Stimulated activated CD8-positive, alpha-beta memory T cell treated with anti-CD3 and anti-CD28 coated beads, Interleukin-2, amount 100 ng/mL, for 48 hours (primary cell): ENCODE measurements around the gene LSM12.
"Not testable (repeated sequence)": the region's sequence is repeated elsewhere in the genome, so short reads cannot be mapped to it uniquely, and the experiment has no call there.

Experiments used
- DNase-seq, 2 donors: peaks; one replicate each; pipeline ENCODE4 v3.0.0-alpha.2; 2020; ENCODE audit warnings: low read depth in 2 of 2

The LSM12 gene

DNA sequence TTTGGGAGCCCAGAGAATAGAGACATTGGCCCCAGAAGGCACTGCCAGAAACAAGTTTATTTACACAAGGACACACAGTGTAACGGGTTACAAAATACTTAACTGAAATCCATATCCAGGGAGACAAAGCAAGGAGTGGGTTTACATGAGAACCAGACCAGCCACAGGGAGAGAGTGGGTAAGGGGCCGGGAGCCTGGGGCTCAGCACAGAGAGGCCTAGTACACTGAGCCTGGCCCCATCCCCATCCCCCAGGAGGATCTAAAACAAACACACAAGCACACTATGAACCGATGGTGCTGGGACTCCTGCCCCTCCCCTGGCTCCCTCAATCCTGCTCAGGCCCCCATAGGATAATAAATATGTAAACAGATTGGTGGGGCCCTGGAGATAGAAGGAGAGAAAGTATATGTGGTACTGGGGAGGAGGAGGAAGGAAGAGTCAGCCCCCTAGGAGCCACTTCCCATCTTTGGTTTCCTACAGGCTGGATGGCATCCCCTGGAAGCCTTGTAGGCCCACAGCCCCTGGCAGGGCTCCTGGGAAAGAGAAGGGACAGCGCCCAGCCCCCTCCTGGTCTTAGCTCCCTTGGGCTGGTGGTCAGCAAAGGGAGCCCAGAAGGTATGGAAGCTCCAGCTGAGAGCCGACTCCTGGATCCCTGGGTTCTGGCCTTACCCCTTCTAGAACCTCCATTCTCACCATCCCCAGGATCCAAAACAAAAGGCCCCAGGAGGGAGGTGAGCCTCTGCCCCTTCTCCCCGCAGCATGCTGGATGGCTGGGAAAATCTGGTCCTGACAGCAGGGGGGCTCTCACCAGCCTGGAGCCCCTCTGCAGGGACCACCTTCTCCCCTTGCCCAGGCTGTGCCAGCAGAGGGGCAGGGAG lies 10.5 kb upstream of the LSM12 start:
- DNase-seq: no peak

DNA sequence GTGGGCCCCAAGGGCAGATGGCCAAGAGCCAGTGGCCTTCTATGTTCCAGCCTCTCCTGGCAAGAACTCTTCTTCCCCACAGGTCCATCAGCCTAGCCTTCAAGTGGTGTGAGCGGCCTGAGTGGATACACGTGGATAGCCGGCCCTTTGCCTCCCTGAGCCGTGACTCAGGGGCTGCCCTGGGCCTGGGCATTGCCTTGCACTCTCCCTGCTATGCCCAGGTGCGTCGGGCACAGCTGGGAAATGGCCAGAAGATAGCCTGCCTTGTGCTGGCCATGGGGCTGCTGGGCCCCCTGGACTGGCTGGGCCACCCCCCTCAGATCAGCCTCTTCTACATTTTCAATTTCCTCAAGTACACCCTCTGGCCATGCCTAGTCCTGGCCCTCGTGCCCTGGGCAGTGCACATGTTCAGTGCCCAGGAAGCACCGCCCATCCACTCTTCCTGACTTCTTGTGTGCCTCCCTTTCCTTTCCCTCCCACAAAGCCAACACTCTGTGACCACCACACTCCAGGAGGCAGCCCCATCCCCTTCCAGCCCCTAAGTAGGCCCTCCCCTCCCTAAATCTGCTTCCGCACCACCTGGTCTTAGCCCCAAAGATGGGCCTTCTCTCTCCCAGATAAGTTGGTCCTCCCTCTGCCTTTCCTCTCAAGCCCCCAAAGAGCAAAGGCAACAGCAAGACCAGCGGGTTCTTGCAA lies 9.3 kb upstream of the LSM12 start:
- DNase-seq: no peak

DNA sequence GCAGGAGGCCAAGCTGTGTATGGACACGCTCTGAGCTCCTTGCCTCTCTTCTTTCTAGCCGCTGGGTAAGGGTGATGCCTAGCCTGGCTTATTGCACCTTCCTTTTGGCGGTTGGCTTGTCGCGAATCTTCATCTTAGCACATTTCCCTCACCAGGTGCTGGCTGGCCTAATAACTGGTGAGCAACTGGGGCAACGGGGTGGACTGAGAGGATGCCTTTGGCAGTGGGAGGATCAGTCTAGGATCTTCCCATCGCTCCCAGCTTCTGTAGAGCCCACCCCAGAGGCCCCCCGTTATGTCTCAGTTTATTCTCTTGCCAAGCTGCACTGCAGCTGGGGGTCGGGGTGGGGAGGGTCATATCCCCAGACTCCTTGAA lies 8.4 kb upstream of the LSM12 start:
- no peak for DNase-seq

DNA sequence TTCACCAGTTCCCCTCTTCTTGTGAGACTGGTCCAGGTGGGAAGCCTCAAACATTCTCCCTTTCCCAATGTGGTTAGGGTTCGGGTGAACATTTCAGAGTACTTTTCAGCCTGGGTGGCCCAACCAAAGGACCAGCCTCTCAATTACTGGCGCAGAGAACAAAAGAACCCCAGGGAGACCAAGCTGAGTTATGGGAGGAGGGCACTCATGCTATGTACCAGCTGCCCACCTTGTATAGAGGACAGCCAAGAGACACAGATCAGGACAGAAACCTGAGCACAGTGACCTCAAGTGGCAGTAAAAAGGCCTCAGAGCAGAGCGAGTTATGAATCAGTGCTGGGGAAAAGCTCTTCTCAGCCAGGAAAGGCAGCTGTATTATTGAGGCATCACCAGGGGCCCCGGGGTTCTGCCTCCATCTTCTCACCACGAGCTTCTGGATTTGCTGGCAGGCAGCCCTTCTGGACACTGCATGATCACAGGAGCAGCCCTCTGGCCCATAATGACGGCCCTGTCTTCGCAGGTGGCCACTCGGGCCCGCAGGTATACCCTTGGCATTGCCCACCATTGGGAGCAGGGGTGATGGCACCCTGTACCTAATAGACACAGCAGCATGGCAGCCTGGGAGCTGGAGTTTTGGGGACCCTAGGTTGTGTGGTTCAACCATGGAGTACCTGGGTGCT lies 7.9 kb upstream of the LSM12 start:
- no peak for DNase-seq

DNA sequence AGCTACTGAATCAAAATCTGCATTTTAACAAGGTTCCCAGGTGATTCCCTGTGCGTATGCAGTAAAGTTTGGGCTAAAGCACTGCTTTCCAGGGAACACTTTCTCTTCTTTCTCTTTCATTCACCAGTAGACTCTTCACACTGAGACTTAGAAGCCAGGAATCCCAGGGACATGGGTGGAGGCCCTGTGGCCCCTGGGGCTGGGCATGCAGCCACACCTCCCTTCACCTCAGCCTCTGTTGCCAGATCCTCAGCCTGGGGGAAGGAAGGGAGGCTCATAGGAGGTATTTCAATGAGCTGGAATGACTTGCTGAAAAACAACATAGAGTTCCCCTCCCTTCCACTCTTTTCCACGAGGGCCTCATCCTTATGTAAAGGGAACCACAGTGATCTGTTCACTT lies 5.3 kb upstream of the LSM12 start:
- DNase-seq: no peak

DNA sequence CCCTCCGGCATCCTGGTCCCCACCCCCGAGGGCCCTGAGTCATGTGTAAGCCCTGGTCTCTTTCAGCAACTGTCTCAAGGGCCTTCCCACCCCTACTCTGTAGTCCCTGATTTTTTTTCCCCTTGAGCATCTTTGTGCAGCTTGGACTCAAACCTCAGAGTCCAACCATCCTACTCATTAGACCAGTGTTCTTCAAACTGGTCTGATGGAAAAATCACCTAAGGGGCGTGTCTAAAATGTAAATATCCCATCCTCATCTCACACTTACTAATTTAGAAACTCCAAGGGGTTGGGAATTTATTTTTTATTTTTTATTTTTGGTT lies 4.7 kb upstream of the LSM12 start:
- DNase-seq: no peak

DNA sequence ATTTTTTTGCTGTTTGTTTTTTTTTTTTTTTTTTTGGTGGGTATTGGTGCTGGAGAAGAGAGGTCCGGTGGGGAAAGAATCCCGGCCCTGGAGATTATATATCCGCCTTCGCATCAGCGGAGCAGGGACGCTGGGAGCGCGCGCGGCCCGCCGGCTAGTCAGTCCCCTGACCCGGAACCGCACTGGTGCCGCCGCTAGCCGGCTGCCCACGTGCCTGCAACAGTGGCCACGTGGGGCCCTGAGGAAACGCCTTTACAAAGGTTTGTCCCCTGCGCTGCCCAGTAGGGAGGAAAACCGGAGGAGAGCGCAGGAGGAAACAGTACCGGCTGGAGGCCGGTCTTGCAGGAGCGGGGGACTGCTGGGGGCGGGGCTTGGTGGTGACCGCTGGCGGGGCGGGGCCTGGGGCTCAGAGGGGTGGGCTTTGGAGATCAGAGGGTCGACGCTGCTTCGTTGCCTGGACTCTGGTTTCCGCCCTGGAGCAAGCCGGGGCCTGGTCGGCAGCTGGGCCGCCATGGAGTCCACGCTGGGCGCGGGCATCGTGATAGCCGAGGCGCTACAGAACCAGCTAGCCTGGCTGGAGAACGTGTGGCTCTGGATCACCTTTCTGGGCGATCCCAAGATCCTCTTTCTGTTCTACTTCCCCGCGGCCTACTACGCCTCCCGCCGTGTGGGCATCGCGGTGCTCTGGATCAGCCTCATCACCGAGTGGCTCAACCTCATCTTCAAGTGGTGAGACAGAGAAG lies 4.2 kb upstream of the LSM12 start, which contains the start of gene G6PC3:
Gene G6PC3 (plus strand): TSS at position 281 of the 743 bp plus-strand sequence. CDS start 231 bp downstream, at position 512.
- DNase-seq: peak; percentile 84 to 88

DNA sequence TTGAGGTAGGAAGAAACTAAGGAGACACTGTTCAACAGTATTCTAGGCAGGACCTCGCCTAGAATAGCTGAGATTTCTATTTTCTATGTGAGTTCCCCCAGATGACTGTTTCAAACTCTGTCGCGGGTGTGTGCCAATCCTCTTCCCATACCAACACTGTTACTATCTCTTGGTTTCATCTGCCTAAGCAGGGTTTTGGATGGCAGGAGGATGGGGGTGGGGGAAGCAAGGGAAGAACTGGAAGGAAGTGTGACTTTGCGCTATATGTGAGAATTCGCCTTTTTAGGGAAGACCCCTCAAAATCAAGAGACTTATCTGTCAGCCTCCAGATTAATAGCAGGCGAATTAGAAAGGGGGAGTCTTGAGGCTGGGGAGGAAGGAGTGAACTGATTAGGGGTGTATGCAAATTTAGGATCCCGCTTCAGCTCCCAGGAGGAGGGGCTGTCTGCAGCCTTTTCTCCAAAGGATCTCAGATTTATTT lies 3.5 kb upstream of the LSM12 start:
- DNase-seq: no peak

DNA sequence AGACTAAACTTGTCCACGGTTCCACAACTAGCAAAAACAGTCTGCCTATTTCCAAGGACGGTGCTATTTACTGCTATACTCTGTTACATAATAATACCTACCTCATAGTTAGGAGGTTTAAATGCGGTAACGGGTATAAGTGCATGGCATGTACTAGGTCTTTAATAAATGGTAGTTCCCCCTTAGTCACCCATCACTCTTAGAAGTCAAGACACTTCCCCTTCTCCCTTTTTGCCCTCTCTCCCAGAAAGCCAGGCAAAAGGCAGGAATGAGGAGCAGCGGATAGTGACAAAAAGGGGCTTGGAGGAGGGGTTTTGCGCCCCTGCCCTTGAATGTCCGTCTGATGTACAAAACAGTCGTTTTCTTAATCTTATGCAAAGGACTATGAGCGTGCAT lies 1.1 kb upstream of the LSM12 start:
- no peak for DNase-seq

DNA sequence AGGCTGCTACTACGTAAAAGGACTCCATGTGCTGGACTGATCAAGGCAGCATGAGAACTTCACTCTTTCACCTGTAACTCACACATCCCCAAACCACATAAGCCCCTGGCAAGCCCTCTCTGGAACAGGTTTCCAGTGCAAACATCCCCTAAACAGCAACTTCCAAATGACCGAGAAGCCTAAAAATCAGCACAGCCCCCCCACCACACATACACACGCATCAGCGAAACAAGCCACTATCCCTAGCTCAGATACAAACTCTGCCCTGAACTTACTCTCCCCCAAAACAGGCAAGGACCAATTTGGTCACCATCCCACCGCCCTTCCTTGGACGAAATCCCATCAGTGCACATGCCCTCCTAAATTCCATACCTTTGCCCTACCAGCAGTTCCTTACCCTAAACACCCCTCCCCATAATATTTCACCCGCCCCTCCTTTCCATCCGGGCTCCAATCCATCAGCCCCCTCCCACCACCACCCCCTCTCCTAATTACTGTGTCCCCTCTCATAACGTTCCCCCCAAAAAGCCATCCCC lies 735 bp downstream of the LSM12 start:
- no peak for DNase-seq

DNA sequence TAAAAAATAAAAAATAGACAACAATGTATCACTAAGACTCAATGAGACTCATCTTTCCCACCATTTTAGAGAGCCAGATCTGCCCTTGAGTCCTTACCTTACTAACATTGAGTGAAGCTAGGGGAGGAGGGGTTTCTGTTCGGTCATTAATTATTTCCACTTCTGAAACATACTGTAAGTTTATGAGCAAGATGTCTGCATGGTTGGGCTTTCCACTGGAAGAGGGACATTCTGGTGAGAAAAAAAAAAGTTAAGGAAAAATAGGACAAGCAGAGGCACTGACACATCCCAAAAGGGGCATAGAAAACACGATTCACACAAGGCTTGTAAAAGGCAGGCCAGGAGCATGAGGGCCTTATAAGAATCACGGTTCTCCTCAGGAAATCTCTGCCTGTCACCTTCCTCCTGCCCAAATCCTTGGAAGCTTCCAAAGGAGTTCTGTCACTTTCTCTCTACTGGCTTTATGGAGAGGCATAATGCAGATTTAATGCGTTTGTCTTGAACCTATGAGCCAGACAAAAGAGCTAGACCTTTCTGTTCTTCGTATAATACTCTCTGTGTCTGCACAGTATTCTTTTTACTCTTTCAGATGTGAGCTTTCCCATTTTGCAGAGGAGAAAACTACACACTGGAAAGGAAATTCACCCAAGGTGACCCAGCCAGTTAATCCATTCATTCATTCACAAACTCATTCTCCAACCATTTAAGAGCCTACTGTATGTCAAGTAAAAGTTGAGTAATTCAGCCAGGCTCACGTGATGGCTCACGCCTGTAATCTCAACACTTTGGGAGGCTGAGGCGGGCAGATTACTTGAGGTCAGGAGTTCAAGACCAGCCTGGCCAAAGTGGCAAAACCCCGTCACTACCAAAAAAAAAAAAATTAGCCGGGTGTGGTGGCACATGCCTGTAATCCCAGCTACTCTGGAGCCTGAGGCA lies 2.5 kb downstream of the LSM12 start:
- no peak for DNase-seq

DNA sequence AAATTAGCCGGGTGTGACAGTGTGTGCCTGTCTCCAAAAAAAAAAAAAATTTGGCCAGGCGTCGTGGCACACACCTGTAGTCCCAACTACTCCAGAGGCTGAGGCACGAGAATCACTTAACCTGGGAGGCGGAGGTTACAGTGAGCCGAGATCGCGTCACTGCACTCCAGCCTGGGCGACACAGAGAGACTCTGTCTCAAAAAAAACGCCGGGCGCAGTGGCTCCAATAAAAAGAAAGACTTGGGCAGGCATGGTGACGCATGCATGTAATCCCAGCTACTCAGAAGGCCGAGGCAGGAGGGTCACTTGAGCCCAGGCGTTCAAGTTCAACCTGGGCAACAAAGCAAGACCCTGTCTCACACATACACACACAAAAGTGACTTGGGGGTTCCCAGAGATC lies 3.6 kb downstream of the LSM12 start:
- no peak for DNase-seq

DNA sequence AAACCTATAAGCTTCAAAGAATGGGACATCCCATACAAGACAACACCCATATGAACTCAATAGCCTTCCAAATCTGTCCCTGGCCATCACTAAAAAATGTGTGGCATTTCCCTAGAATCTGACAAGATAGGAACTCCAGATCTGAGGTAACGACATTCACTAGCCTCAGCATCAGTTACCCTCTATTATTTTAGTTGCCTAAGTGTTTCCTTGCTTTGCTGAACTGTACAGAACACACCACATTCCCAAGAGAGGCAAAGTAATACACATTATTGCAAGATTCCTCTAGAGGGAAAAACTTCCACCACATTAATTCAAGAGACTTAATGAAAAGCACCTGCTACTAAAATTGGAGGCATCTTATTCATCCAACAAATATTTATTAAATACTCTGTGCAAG lies 5.0 kb downstream of the LSM12 start:
- DNase-seq: no peak

DNA sequence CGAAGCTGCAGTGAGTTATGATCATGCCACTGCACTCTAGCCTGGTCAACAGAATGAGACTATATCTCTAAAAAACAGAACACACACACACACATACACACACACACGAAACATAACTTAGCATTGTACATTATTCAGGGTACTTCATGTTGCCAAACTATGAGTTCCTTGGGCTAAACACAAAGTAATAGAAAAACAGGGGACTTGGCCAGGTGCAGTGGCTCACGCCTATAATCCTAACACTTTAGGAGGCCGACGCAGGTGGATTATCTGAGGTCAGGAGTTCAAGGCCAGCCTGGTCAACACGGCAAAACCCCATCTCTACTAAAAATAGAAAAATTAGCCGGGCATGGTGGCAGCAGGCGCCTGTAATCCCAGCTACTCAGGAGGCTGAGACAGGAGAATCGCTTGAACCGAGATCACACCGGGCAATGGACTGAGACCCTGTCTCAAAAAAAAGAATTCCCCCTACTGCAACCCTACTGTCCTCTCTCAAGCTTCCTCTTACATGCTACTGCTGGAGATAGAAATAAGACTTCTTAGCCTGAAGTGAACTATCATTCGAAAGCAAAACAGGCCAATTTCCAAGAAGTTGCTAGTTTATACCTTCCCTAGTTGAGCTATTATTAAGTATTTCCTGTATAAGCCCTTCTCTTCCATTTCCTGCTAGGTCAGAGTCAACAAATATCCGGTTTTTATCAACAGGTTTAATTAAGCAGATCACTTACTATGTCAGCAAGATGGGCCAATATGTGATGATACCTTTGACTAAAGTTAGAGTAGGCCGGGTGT lies 7.2 kb downstream of the LSM12 start:
- no peak for DNase-seq

DNA sequence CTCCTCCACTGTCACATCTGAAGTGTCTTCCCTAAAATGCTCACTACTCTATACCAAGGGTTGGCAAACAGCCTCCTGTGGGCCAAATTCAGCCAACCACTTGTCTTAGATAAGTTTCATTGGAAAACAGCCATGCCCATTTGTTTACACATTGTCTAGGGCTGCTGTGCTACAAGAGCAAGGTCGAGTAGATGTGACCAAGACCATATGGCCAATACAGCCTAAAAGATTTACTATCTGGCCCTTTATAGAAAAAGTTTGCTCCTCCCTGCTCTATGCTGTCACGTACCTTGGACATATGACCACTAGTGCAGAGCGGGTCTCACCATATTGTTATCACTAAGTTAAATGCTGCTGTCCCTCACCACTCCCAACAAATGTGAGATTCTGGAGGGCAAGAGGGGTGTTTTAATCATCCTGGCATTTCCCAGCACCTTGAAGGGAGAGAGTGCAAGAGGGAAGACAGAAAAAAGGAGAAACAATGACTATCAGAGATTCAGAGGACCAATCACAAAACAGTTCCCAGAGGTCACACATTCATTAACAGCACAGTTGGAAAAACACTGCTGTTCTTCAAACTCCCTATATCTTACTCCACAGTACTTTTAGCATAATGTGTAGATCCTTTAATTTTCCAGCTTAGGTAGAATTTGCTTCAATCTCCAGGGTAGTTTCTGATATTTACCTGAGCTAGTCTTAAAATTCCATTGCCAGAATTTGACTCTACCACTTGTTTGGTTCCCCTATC lies 13.2 kb downstream of the LSM12 start:
- DNase-seq: no peak

DNA sequence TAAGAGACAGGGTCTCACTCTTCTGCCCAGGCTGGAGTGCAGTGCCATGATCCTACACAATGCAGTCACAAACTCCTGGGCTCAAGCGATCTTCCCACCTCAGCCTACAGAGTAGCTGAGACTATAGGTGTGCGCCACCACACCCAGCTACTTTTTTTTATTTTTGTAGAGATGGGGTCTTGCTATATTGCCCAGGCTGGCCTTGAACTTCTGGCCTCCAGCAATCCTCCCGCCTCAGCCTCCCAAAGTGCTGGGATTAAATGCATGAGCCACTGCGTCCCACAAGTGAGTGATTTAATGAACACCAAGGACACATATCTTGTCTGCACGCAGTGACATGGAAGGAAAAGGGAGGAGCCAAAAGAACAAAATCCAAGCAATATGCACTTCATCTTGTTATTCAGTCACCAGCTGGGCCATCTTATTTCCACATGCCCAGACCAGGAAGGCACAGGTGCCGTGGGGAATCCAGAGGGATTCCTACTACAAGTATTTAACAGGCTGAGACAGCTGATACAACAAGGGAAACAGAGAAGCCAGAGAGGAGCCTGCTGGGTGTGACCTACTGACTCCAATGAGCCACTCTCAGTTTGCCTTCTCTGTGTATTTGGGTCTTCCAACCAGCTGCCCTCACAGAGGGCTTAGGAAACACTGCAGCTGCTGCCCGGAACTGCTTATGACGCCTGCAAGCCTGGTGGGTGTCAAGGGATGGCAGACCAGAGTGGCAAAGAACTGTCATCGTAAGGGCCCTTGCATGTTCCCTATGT lies 17.0 kb downstream of the LSM12 start:
- DNase-seq: no peak

DNA sequence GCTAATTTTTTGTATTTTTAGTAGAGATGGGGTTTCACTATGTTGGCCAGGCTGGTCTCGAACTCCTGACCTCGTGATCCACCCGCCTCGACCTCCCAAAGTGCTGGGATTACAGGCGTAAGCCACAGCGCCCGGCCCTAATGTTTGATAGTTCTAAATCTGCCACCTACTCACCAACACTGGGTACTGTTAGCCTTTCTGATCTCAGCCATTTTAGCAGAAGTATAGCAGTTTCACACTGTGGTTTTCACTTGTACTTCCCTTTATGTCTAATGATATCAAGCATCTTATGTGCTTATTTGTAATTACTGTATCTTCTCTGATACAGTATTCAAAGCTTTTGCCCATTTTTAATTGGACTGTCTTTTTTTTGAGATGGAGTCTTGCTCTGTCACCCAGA lies 19.6 kb downstream of the LSM12 start:
- DNase-seq: not testable (repeated sequence)

DNA sequence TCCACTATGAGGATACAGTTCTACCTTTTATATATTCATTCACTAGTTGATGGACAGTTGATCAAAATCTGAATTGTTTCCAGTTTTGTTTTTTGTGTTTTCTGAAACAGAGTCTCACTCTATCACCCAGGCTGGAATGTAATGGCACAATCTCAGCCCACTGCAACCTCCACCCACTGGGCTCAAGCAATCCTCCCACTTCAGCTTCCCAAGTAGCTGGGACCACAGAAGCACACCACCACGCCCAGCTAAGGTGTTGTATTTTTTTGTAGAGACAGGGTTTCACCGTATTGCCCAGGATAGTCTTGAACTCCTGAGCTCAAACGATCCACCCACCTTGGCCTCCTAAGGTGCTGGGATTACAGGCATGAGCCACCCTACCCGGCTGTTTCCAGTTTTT lies 21.0 kb downstream of the LSM12 start:
- no peak for DNase-seq
